Left ventricle myocardium inferior (tissue), 1 donor: ENCODE results near the gene C10orf88. TPM values are rescaled to one million over a fixed set of nuclear protein-coding genes. Genes with fewer than 3 reads are reported as not detected.

Source experiments
- DNase-seq: peaks from one replicate; pipeline ENCODE4 v3.0.0-alpha.2; 2020
- H3K27ac ChIP-seq: fragments of 200-600 bp; replicated peaks from 2 replicates; pipeline ENCODE4 v1.8.0; 2021
- H3K27me3 ChIP-seq: fragments of 200-600 bp; 2 replicates; pipeline ENCODE4 v1.8.0; 2021; ENCODE audit warnings: low read depth
- H3K36me3 ChIP-seq: fragments of 200-600 bp; 2 replicates; pipeline ENCODE4 v1.8.0; 2021
- H3K4me1 ChIP-seq: fragments of 200-600 bp; 2 replicates; pipeline ENCODE4 v1.8.0; 2021
- H3K4me3 ChIP-seq: fragments of 200-600 bp; 2 replicates; pipeline ENCODE4 v1.8.0; 2021; ENCODE audit warnings: mild to moderate bottlenecking, moderate library complexity
- H3K9me3 ChIP-seq: fragments of 200-600 bp; replicated peaks from 2 replicates; pipeline ENCODE4 v1.8.0; 2021
- intact Hi-C: fragments of 100-400 bp; cut with micrococcal nuclease; formaldehyde crosslinking; loops from one replicate; pipeline ENCODE4 v1.11.0; 2022
- total RNA-seq: library from RNA; stranded (reverse); fragmentation: NEBNext Ultra II Directional; extraction: Animal tissue kit (Norgen Biotek cat#: 25700); gene quantifications from one replicate; pipeline ENCODE4 v1.2.1, GENCODE V29; 2021
- TF ChIP-seq, protein P1 (sequence below): fragments of 200-600 bp; IDR thresholded peaks from 2 replicates; pipeline ENCODE4 v1.8.0; 2021; ENCODE audit warnings: antibody characterized with exemption, mild to moderate bottlenecking, borderline replicate concordance
- donor health status: DM: no; HTN: yes; CAD: no; lungs with severe emphysema.

Gene C10orf88
- total RNA-seq, 1 donor from 2014 or later, result 5.6 TPM

DNA sequence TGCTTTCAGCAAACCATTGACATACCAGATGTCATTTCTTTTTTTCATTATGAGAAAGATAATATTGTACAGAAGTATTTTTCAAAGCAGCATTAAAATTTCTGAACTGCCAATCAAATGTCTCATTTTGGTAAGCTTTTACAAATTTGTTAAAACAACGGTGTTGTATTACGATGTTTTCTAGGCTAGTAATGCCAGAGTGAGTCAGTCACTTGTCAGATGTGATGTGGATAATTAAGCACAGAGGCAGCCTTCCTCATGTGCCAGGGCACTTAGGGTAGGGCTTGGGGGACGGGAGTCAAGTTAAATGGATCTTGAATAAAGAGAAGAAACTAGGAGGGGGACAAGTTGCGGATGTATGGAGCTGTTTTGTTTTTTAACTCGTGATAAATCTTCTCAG is 36.3 kb upstream of the C10orf88 start:
- no peak overlapping the region for H3K4me3 ChIP-seq
- intact Hi-C loops, result no loop called here
- no peaks in the 10 kb centered on the region for H3K9me3 ChIP-seq
- TF ChIP-seq, protein P1, sequence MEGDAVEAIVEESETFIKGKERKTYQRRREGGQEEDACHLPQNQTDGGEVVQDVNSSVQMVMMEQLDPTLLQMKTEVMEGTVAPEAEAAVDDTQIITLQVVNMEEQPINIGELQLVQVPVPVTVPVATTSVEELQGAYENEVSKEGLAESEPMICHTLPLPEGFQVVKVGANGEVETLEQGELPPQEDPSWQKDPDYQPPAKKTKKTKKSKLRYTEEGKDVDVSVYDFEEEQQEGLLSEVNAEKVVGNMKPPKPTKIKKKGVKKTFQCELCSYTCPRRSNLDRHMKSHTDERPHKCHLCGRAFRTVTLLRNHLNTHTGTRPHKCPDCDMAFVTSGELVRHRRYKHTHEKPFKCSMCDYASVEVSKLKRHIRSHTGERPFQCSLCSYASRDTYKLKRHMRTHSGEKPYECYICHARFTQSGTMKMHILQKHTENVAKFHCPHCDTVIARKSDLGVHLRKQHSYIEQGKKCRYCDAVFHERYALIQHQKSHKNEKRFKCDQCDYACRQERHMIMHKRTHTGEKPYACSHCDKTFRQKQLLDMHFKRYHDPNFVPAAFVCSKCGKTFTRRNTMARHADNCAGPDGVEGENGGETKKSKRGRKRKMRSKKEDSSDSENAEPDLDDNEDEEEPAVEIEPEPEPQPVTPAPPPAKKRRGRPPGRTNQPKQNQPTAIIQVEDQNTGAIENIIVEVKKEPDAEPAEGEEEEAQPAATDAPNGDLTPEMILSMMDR, result no peak
- peaks cover 22% of the 10 kb centered on the region for H3K36me3 ChIP-seq
- H3K27ac ChIP-seq, result no peak overlapping the region
- H3K4me1 ChIP-seq, result no peaks in the 10 kb centered on the region
- no peaks in the 10 kb centered on the region for H3K27me3 ChIP-seq
- DNase-seq, result no peak

- DNase-seq, result no peak
- Histone ChIP-seq H3K4me1 (no peaks in the 10 kb centered on the region), H3K27ac (no peak overlapping the region), H3K9me3 (no peaks in the 10 kb centered on the region), H3K27me3 (no peaks in the 10 kb centered on the region), H3K36me3 (peaks cover 9% of the 10 kb centered on the region), H3K4me3 (no peak overlapping the region)
- intact Hi-C loops, result no loop called here
- TF ChIP-seq, protein P1, result no peak
Observed at GRCh38 chr10:122988501-122988900, 34.5 kb upstream of the C10orf88 start.

- TF ChIP-seq, protein P1, result no peak
- Histone ChIP-seq H3K4me3 (no peak overlapping the region), H3K36me3 (peaks cover 6% of the 10 kb centered on the region), H3K4me1 (no peaks in the 10 kb centered on the region), H3K27me3 (no peaks in the 10 kb centered on the region), H3K27ac (no peak overlapping the region), H3K9me3 (no peaks in the 10 kb centered on the region)
- no peak for DNase-seq
- intact Hi-C loops, result no loop called here
Observed at GRCh38 chr10:122986335-122986734, 32.3 kb upstream of the C10orf88 start.

- no peaks in the 10 kb centered on the region for H3K27me3 ChIP-seq
- peaks cover 14% of the 10 kb centered on the region for H3K4me1 ChIP-seq
- TF ChIP-seq, protein P1, result no peak
- H3K27ac ChIP-seq, result no peak overlapping the region
- peaks cover 6% of the 10 kb centered on the region for H3K36me3 ChIP-seq
- H3K9me3 ChIP-seq, result no peaks in the 10 kb centered on the region
- DNase-seq, result no peak
- no peak overlapping the region for H3K4me3 ChIP-seq
- intact Hi-C loops, result no loop called here
Observed at GRCh38 chr10:122984708-122985107, 30.7 kb upstream of the C10orf88 start.

DNA sequence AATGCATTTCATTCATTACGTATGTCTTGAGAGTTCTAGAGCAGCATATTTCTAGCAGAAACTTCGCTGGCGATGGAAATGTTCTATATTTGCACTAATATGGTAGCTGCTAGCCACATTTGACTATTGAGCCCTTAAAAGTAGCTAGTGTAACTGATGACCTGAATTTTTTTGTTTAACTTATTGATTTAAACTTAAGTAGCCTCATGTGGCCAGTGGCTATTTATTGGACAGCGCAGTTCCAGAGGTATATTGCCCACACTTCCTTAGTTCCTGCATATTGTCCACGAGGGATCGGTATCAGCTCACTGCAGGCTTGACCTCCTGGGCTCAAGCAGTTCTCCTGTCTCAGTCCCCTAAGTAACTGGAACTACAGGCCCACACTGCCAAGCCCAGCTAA is 29.9 kb upstream of the C10orf88 start:
- intact Hi-C loops, result no loop called here
- Histone ChIP-seq H3K4me3 (no peak overlapping the region), H3K27me3 (no peaks in the 10 kb centered on the region), H3K9me3 (no peaks in the 10 kb centered on the region), H3K4me1 (peaks cover 19% of the 10 kb centered on the region), H3K36me3 (peaks cover 6% of the 10 kb centered on the region), H3K27ac (no peak overlapping the region)
- TF ChIP-seq, protein P1, result no peak
- no peak for DNase-seq

GRCh38 chr10:122981066-122981464 is 27.0 kb upstream of the C10orf88 start:
- Histone ChIP-seq H3K4me1 (peaks cover 19% of the 10 kb centered on the region), H3K27ac (peak overlapping the region; percentile 97), H3K9me3 (no peaks in the 10 kb centered on the region), H3K27me3 (no peaks in the 10 kb centered on the region), H3K36me3 (peaks cover 6% of the 10 kb centered on the region), H3K4me3 (peak overlapping the region; percentile 87)
- TF ChIP-seq, protein P1, result peak; percentile 30
- no peak for DNase-seq
- intact Hi-C loops, result no loop called here
